ENCODE results near the gene PEDS1.
"Not testable (repeated sequence)": the region's sequence is repeated elsewhere in the genome, so short reads cannot be mapped to it uniquely, and the experiment has no call there.

The PEDS1 gene

DNA sequence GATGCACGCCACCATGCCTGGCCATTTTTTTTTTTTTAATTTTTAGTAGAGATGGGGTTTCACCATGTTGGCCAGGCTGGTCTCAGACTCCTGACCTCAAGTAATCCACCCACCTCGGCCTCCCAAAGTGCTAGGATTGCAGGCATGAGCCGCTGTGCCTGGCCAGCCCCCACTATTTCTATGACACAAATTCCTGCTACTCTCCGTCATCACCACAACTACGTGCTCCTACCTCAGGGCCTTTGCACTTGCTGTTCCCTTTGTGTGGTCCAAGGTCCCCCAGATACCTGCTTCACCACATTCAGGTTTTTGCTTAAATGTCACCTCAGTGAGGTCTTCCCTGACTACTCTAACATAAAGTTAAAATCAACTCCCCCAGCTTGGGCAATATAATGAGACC, 31.9 kb upstream of the PEDS1 start:
- Histone ChIP-seq H3K27ac (no peak overlapping the region), H3K9me3 (no peaks in the 10 kb centered on the region), H3K9ac (no peak overlapping the region), H3K27me3 (no peaks in the 10 kb centered on the region), H3K4me2 (no peak overlapping the region), H3K4me3 (no peak overlapping the region), H3K4me1 (no peaks in the 10 kb centered on the region), H3K36me3 (no peaks in the 10 kb centered on the region), H4K20me1 (no peaks in the 10 kb centered on the region)
- no peak for TF ChIP-seq Cebpa-rat (IDR thresholded peaks at IDR 0.05)

DNA sequence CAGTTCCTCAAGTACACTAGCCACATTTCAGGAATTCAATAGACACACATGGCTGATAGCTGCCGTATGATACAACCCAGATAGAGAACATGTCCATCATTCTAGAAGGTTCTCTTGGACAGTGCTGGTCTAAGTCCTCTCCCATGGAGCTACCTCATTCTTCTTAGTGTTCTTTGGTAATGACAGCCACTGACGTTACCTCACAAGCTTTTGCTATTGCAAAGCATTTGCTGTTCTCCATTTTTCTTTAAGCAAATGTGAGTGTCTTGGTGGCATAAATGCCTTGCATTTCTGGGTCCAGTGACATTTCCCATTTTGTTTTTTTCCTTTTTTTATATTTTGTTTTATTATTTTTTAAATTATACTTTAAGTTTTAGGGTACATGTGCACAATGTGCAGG, 28.8 kb upstream of the PEDS1 start:
- H3K9ac ChIP-seq = no peak overlapping the region
- H3K36me3 ChIP-seq = no peaks in the 10 kb centered on the region
- no peak overlapping the region for H3K4me2 ChIP-seq
- H3K4me3 ChIP-seq = no peak overlapping the region
- H3K9me3 ChIP-seq = no peaks in the 10 kb centered on the region
- no peak for TF ChIP-seq Cebpa-rat (IDR thresholded peaks at IDR 0.05)
- no peaks in the 10 kb centered on the region for H3K27me3 ChIP-seq
- H3K4me1 ChIP-seq = no peaks in the 10 kb centered on the region
- H3K27ac ChIP-seq = no peak overlapping the region
- no peaks in the 10 kb centered on the region for H4K20me1 ChIP-seq

- Histone ChIP-seq H3K4me2 (no peak overlapping the region), H3K36me3 (no peaks in the 10 kb centered on the region), H3K27me3 (no peaks in the 10 kb centered on the region), H3K4me1 (no peaks in the 10 kb centered on the region), H3K9me3 (no peaks in the 10 kb centered on the region), H3K9ac (no peak overlapping the region), H4K20me1 (no peaks in the 10 kb centered on the region), H3K4me3 (no peak overlapping the region), H3K27ac (no peak overlapping the region)
- no peak for TF ChIP-seq Cebpa-rat (IDR thresholded peaks at IDR 0.05)
Measured at GRCh38 chr20:50181344-50181743, 27.8 kb upstream of the PEDS1 start.

DNA sequence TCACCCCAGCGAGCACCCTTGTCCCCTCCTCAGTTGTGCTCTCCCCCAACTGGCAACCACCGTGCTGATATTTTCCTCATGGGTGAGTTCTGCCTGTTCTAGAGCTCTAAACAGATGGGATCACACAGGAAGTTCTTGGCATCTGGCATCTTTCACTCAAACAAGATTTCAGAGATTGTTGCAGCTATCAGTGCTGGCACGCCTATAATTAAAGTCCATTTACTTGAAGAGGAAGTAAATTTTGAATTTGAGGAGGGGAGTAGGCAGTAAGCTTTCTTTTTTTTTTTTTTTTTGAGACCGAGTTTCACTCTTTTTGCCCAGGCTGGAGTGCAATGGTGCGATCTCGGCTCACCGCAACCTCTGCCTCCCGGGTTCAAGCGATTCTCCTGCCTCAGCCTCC, 25.1 kb upstream of the PEDS1 start:
- H3K27ac ChIP-seq, H4K20me1 ChIP-seq, H3K9me3 ChIP-seq, H3K27me3 ChIP-seq, H3K4me1 ChIP-seq, H3K9ac ChIP-seq, H3K36me3 ChIP-seq, H3K4me3 ChIP-seq, H3K4me2 ChIP-seq: not testable (repeated sequence)

- Histone ChIP-seq H3K27ac (no peak overlapping the region), H3K4me2 (no peak overlapping the region), H3K4me1 (peaks cover 5% of the 10 kb centered on the region; the same call in 1 of the 2 replicates), H3K9me3 (no peaks in the 10 kb centered on the region), H3K9ac (no peak overlapping the region), H3K4me3 (no peak overlapping the region), H3K36me3 (no peaks in the 10 kb centered on the region), H4K20me1 (no peaks in the 10 kb centered on the region), H3K27me3 (peaks cover 17% of the 10 kb centered on the region)
- TF ChIP-seq Cebpa-rat (IDR thresholded peaks at IDR 0.05) = no peak
Measured at GRCh38 chr20:50175938-50176933, 22.7 kb upstream of the PEDS1 start.

GRCh38 chr20:50174456-50174855, 20.9 kb upstream of the PEDS1 start:
- Histone ChIP-seq H3K27me3 (peaks cover 17% of the 10 kb centered on the region), H3K4me2 (no peak overlapping the region), H3K4me3 (no peak overlapping the region), H3K9me3 (no peaks in the 10 kb centered on the region), H3K9ac (no peak overlapping the region), H3K27ac (no peak overlapping the region), H3K4me1 (peaks cover 5% of the 10 kb centered on the region; the same call in 1 of the 2 replicates), H4K20me1 (no peaks in the 10 kb centered on the region), H3K36me3 (no peaks in the 10 kb centered on the region)
- TF ChIP-seq Cebpa-rat (IDR thresholded peaks at IDR 0.05) = no peak

- H3K4me2 ChIP-seq = peak overlapping the region; percentile 55
- peaks cover 5% of the 10 kb centered on the region; the same call in 1 of the 2 replicates for H3K4me1 ChIP-seq
- TF ChIP-seq Cebpa-rat (IDR thresholded peaks at IDR 0.05) = no peak
- no peaks in the 10 kb centered on the region for H3K36me3 ChIP-seq
- no peak overlapping the region for H3K4me3 ChIP-seq
- H3K9ac ChIP-seq = no peak overlapping the region
- no peaks in the 10 kb centered on the region for H3K9me3 ChIP-seq
- H3K27me3 ChIP-seq = peaks cover 17% of the 10 kb centered on the region
- no peak overlapping the region for H3K27ac ChIP-seq
- no peaks in the 10 kb centered on the region for H4K20me1 ChIP-seq
Measured at GRCh38 chr20:50172347-50173013, 19.0 kb upstream of the PEDS1 start.

GRCh38 chr20:50170549-50171220, 17.2 kb upstream of the PEDS1 start:
- H3K36me3 ChIP-seq = no peaks in the 10 kb centered on the region
- no peak for TF ChIP-seq Cebpa-rat (IDR thresholded peaks at IDR 0.05)
- no peak overlapping the region for H3K4me3 ChIP-seq
- no peak overlapping the region for H3K27ac ChIP-seq
- H3K27me3 ChIP-seq = peaks cover 17% of the 10 kb centered on the region
- H3K4me1 ChIP-seq = peaks cover 20% of the 10 kb centered on the region
- H4K20me1 ChIP-seq = no peaks in the 10 kb centered on the region
- no peaks in the 10 kb centered on the region for H3K9me3 ChIP-seq
- no peak overlapping the region for H3K4me2 ChIP-seq
- H3K9ac ChIP-seq = no peak overlapping the region

DNA sequence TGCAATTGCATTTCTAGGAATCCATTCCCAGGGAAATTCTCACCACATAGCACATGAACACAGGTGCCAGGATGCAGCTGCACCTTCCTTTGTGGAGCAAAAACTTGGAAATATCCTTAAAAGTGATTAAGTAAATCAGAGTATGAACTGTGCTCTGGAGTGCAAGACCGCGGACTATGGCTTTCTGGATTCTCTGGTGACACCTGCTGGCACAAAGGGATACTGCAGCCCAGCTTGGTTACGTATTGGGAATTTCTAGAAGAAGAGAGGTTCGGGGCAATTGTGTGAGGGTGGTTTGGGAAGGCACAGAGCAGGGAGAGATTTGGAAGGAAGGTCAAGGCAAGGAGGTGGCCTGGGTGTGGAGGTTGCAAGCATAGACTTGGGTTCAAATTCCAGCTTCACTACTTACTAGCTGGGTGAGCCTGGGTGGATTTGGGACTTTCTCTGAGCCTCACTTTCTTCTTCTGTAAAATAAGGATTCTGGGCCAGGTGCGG, 15.9 kb upstream of the PEDS1 start:
- no peak for TF ChIP-seq Cebpa-rat (IDR thresholded peaks at IDR 0.05)
- H3K27me3 ChIP-seq = peaks cover 17% of the 10 kb centered on the region
- H3K4me3 ChIP-seq = no peak overlapping the region
- no peaks in the 10 kb centered on the region for H4K20me1 ChIP-seq
- H3K9ac ChIP-seq = no peak overlapping the region
- peaks cover 25% of the 10 kb centered on the region for H3K4me1 ChIP-seq
- no peaks in the 10 kb centered on the region for H3K9me3 ChIP-seq
- H3K4me2 ChIP-seq = no peak overlapping the region
- H3K27ac ChIP-seq = no peak overlapping the region
- no peaks in the 10 kb centered on the region for H3K36me3 ChIP-seq
